HepG2 (cell line): Measurements from ENCODE around the gene GJB5.

Experiments
- ATF2 ChIP-seq: sonication (generic); formaldehyde crosslinking; IDR thresholded peaks from 2 replicates; pipeline ENCODE4 v1.4.0; 2020; ENCODE audit warnings: missing genetic modification reagents
- CTCF ChIP-seq: sonication (generic); formaldehyde crosslinking; IDR thresholded peaks from 2 replicates; pipeline ENCODE4 v1.5.0; 2020; ENCODE audit warnings: mild to moderate bottlenecking, missing genetic modification reagents, moderate library complexity
- E2F5 ChIP-seq: sonication (generic); formaldehyde crosslinking; conservative IDR thresholded peaks from 2 replicates; pipeline ENCODE4 v1.4.0; 2020; ENCODE audit warnings: missing genetic modification reagents
- ESRRA ChIP-seq: sonication (generic); formaldehyde crosslinking; IDR thresholded peaks from 2 replicates; pipeline ENCODE4 v1.5.1; 2020; ENCODE audit warnings: mild to moderate bottlenecking, low read depth, missing genetic modification reagents
- HDAC6 ChIP-seq: fragments of 200-600 bp; sonication (generic); IDR thresholded peaks from 2 replicates; pipeline ENCODE4 v1.7.0; 2017; ENCODE audit warnings: mild to moderate bottlenecking, antibody characterized with exemption, low read length, low read depth
- MXD4 ChIP-seq: IDR thresholded peaks from 2 replicates; pipeline ENCODE4 v1.6.1; 2016; ENCODE audit warnings: mild to moderate bottlenecking, missing biosample characterization, missing genetic modification reagents
- POLR2G ChIP-seq: fragments of 200-400 bp; formaldehyde crosslinking; IDR thresholded peaks from 2 replicates; pipeline ENCODE4 v1.6.1; 2018; ENCODE audit warnings: mild to moderate bottlenecking, low read depth, low read length, moderate library complexity
- SIN3A ChIP-seq: IDR thresholded peaks from 2 replicates; pipeline ENCODE4 v1.6.1; 2011; ENCODE audit warnings: low read depth, mild to moderate bottlenecking, control low read depth, low read length, borderline replicate concordance
- SP4 ChIP-seq: sonication (generic); formaldehyde crosslinking; IDR thresholded peaks from 2 replicates; pipeline ENCODE4 v1.8.1; 2023; ENCODE audit warnings: mild to moderate bottlenecking, missing genetic modification reagents
- U2AF2 ChIP-seq: fragments of 200-400 bp; formaldehyde crosslinking; IDR thresholded peaks from 2 replicates; pipeline ENCODE4 v1.6.1; 2017; ENCODE audit warnings: low read depth, mild to moderate bottlenecking, low read length
- USF2 ChIP-seq, 2 experiments: sonication (generic) in 1 of 2; formaldehyde crosslinking in 1 of 2; IDR thresholded peaks; 2 replicates each; pipeline versions ENCODE4 v1.5.1 to v1.6.1; 2011 to 2020; ENCODE audit warnings: borderline replicate concordance in 1 of 2, low read depth in 1 of 2, low read length in 1 of 2, mild to moderate bottlenecking in 1 of 2, missing genetic modification reagents in 1 of 2, moderate library complexity in 1 of 2
- ZBTB34 ChIP-seq: sonication (generic); formaldehyde crosslinking; IDR thresholded peaks from 2 replicates; pipeline ENCODE4 v1.8.0; 2022; ENCODE audit warnings: mild to moderate bottlenecking, missing genetic modification reagents
- ZNF761 ChIP-seq: sonication (generic); formaldehyde crosslinking; conservative IDR thresholded peaks from 2 replicates; pipeline ENCODE4 v1.4.0; 2020; ENCODE audit warnings: mild to moderate bottlenecking, missing genetic modification reagents

- TF ChIP-seq HDAC6 (no peak), SIN3A (no peak), USF2 (IDR thresholded peaks at IDR 0.05; ENCODE audit: low read depth, low read length) (no peak), USF2 (CRISPR knock-in tag; IDR thresholded peaks at IDR 0.05; ENCODE audit: borderline replicate concordance) (no peak), ESRRA (no peak), CTCF (CRISPR knock-in tag) (no peak), SP4 (CRISPR knock-in tag) (no peak), MXD4 (no peak), ZNF761 (CRISPR knock-in tag) (no peak), ATF2 (CRISPR knock-in tag) (no peak), U2AF2 (no peak), E2F5 (CRISPR knock-in tag) (no peak), ZBTB34 (CRISPR knock-in tag) (no peak), POLR2G (no peak)
Measured at GRCh38 chr1:34771573-34772371, 16.9 kb downstream of the GJB5 start.
